ENCODE measurements around the gene SF3B2. TPM values are rescaled to one million over a fixed set of nuclear protein-coding genes. Genes with fewer than 3 reads are reported as not detected.

Gene SF3B2
- total RNA-seq, 2 donors from 2014 or later, result 62.5 to 111 TPM

DNA sequence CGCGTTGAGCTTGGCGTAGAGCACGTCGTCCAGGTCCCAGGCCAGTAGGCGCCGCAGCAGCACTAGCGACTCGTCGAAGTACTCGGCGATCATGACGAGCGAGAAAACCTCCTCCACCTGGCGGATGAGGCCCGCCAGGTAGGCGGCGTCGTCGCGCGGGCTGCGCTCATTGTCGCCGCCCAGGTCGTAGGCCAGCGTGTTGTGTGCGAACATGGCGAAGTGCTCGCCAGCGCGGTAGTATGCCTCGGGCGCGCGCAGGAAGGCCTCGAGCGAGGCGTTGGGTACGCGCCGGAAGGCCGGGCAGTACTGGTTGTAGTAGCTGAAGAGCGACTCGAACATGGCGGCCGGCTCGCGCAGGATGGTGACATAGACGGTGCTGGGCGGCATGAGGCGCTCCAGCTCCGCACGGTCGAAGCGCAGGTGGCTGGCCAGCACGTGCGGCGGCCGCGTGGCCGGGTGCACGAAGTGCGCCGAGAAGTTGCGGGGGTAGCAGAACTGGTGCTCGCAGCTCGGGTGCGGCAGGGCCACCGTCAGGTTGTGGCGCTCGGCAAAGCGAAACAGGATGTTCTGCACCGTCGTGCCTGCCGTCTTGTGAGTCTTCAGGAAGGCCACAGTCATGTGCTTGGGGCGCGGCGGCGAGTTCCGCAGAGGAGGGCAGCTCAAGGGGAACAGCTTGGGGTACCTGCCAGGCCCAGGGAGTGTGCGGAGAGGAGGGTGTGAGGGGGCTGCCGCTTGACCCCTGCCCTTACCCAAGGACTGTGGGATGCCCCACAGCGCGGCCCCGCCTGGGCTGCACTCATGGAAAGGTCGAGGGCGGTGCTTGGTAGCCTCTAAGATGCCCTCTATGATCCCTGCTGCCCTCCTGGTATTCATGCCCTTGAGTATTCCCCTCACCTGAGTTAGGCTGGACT is 8.9 kb upstream of the SF3B2 start:
- peaks cover 3 to 18% of the 10 kb centered on the region in 2 donors for H3K4me1 ChIP-seq
- no peak for DNase-seq (ENCODE audit: low spot score)
- no peak overlapping the region for H3K27ac ChIP-seq
- H3K36me3 ChIP-seq, result no peaks in the 10 kb centered on the region
- H3K9me3 ChIP-seq, result no peaks in the 10 kb centered on the region
- no peaks in the 10 kb centered on the region for H3K27me3 ChIP-seq
- H3K4me3 ChIP-seq, result no peak overlapping the region
- TF ChIP-seq, protein P1, sequence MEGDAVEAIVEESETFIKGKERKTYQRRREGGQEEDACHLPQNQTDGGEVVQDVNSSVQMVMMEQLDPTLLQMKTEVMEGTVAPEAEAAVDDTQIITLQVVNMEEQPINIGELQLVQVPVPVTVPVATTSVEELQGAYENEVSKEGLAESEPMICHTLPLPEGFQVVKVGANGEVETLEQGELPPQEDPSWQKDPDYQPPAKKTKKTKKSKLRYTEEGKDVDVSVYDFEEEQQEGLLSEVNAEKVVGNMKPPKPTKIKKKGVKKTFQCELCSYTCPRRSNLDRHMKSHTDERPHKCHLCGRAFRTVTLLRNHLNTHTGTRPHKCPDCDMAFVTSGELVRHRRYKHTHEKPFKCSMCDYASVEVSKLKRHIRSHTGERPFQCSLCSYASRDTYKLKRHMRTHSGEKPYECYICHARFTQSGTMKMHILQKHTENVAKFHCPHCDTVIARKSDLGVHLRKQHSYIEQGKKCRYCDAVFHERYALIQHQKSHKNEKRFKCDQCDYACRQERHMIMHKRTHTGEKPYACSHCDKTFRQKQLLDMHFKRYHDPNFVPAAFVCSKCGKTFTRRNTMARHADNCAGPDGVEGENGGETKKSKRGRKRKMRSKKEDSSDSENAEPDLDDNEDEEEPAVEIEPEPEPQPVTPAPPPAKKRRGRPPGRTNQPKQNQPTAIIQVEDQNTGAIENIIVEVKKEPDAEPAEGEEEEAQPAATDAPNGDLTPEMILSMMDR (IDR thresholded peaks at IDR 0.05), result no peak

DNA sequence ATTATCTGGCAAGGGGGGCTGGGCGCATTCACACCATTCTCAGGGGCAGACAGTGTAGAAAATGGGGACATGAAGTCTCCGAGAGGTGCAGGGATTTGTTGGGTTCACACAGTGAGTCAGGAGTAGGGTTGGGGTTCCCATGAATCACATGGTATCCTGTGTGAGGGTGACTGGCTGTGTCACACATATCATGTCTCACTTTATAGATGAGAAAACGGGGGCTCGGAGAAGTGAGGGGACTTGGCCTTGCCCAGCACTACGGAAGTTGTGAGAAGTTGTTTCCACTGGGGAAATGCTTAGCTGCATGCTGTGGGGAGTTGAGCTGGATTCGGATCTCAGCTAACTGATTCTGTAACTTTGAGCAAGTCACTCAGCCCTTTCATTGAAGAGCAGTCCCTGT is 7.4 kb upstream of the SF3B2 start:
- Histone ChIP-seq H3K4me3 (no peak overlapping the region), H3K27ac (no peak overlapping the region), H3K9me3 (no peaks in the 10 kb centered on the region), H3K27me3 (no peaks in the 10 kb centered on the region), H3K36me3 (no peaks in the 10 kb centered on the region), H3K4me1 (peaks cover 3 to 24% of the 10 kb centered on the region in 2 donors)
- DNase-seq (ENCODE audit: low spot score), result no peak
- TF ChIP-seq, protein P1 (IDR thresholded peaks at IDR 0.05), result no peak

GRCh38 chr11:66045177-66045639 is 7.0 kb upstream of the SF3B2 start:
- DNase-seq (ENCODE audit: low spot score), result peak; percentile 64
- Histone ChIP-seq H3K27me3 (no peaks in the 10 kb centered on the region), H3K4me3 (no peak overlapping the region), H3K9me3 (no peaks in the 10 kb centered on the region), H3K4me1 (peaks cover 3 to 24% of the 10 kb centered on the region in 2 donors), H3K27ac (no peak overlapping the region), H3K36me3 (no peaks in the 10 kb centered on the region)
- TF ChIP-seq, protein P1 (IDR thresholded peaks at IDR 0.05), result peak; percentile 80 to 92

- no peak for DNase-seq (ENCODE audit: low spot score)
- Histone ChIP-seq H3K27ac (peak overlapping the region; percentile 56 to 80), H3K27me3 (no peaks in the 10 kb centered on the region), H3K9me3 (no peaks in the 10 kb centered on the region), H3K4me1 (peaks cover 3 to 34% of the 10 kb centered on the region in 2 donors), H3K4me3 (no peak overlapping the region), H3K36me3 (no peaks in the 10 kb centered on the region)
- TF ChIP-seq, protein P1 (IDR thresholded peaks at IDR 0.05), result no peak
Measured at GRCh38 chr11:66046901-66047300, 5.3 kb upstream of the SF3B2 start.

DNA sequence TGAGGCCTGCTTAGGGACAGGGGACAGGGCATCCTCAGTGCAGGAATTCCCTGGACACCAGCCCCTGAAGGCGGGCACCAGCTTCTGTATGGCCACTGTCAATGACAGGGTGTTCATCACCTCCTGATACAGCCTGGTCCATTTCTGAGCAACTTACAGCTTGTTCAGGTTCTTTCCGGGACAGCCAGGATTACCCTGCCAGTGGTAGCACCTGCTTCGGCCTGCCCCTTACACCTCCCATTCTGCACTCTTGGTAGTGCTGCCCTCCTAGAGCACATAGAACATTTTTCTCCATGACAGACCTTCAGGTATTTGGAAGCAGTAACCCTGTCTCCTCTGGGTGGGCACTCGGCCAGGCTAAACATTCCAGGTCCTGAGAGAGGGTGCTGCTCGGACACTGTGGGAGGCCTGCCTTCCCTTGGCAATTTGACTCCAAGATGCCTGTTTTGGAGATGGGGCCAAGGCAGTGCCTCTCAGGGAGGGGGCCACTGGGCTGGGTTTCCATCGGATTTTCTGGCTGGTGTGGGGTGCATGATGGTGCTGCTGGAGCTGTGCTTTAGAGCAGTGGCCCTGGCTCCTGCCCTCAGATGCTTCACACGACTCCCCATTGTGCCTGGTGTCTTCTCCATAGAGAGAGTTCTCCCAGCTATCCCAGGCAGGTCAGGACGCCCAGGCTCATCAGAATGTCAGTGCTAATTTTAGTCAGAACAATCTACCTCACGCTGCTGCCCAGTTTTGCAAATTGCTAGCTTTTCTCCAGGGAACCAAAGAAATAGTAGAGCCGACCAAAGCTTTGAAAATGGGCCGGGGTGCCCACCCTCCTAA is 4.4 kb upstream of the SF3B2 start:
- TF ChIP-seq, protein P1 (IDR thresholded peaks at IDR 0.05), result no peak
- Histone ChIP-seq H3K4me1 (peaks cover 3 to 36% of the 10 kb centered on the region in 2 donors), H3K4me3 (peak overlapping the region; percentile 43 to 47), H3K9me3 (no peaks in the 10 kb centered on the region), H3K27ac (peak overlapping the region; percentile 56 to 80), H3K27me3 (no peaks in the 10 kb centered on the region), H3K36me3 (no peaks in the 10 kb centered on the region)
- DNase-seq (ENCODE audit: low spot score), result no peak

All from right atrium auricular region (tissue), 2 donors.